GM23248 (cell line): ENCODE data around the gene CYB5D1. TPM values are rescaled to one million over a fixed set of nuclear protein-coding genes. Genes with fewer than 3 reads are reported as not detected.

ENCODE experiments used
- DNase-seq: peaks from one replicate; pipeline ENCODE4 v3.0.0-alpha.2; 2015
- H2AFZ ChIP-seq: fragments of 200-600 bp; sonication (generic); 2 replicates; pipeline ENCODE4 v1.6.1; 2016; ENCODE audit warnings: antibody characterized with exemption
- H3F3A ChIP-seq: fragments of 200-600 bp; sonication (generic); 2 replicates; pipeline ENCODE4 v1.6.1; 2016; ENCODE audit warnings: mild to moderate bottlenecking, antibody characterized with exemption, mixed run types; ENCODE audit not compliant: insufficient read depth
- H3K27ac ChIP-seq: fragments of 200-600 bp; sonication (generic); 2 replicates; pipeline ENCODE4 v1.5.1; 2016; ENCODE audit warnings: mild to moderate bottlenecking
- H3K27me3 ChIP-seq: fragments of 200-600 bp; sonication (generic); replicated peaks from 2 replicates; pipeline ENCODE4 v1.6.1; 2016; ENCODE audit warnings: mild to moderate bottlenecking; ENCODE audit not compliant: insufficient read depth
- H3K36me3 ChIP-seq: fragments of 200-600 bp; sonication (generic); 2 replicates; pipeline ENCODE4 v1.6.1; 2016; ENCODE audit warnings: low read depth, mild to moderate bottlenecking
- H3K4me1 ChIP-seq: fragments of 200-600 bp; sonication (generic); 2 replicates; pipeline ENCODE4 v1.6.1; 2016; ENCODE audit warnings: mild to moderate bottlenecking; ENCODE audit not compliant: insufficient read depth
- H3K4me2 ChIP-seq: fragments of 200-600 bp; sonication (generic); one replicate; pipeline ENCODE4 v1.6.1; 2016; ENCODE audit warnings: mild to moderate bottlenecking; ENCODE audit not compliant: unreplicated experiment
- H3K4me3 ChIP-seq: fragments of 200-600 bp; sonication (generic); 2 replicates; pipeline ENCODE4 v1.5.1; 2016; ENCODE audit warnings: mild to moderate bottlenecking
- H3K79me2 ChIP-seq: fragments of 200-600 bp; sonication (generic); 2 replicates; pipeline ENCODE4 v1.6.1; 2016; ENCODE audit warnings: mild to moderate bottlenecking; ENCODE audit not compliant: insufficient read depth
- H3K9ac ChIP-seq: fragments of 200-600 bp; sonication (generic); 2 replicates; pipeline ENCODE4 v1.6.1; 2016; ENCODE audit warnings: mild to moderate bottlenecking
- H3K9me2 ChIP-seq: fragments of 200-600 bp; sonication (generic); 2 replicates; pipeline ENCODE4 v1.6.1; 2016; ENCODE audit warnings: mixed run types, mild to moderate bottlenecking, moderate library complexity; ENCODE audit not compliant: insufficient read depth
- H3K9me3 ChIP-seq: fragments of 200-600 bp; sonication (generic); one replicate; pipeline ENCODE4 v1.6.1; 2017; ENCODE audit warnings: low read depth
- H4K20me1 ChIP-seq: fragments of 200-600 bp; sonication (generic); 2 replicates; pipeline ENCODE4 v1.6.0; 2016; ENCODE audit not compliant: insufficient read depth
- EZH2 ChIP-seq: fragments of 200-600 bp; sonication (generic); IDR thresholded peaks from 2 replicates; pipeline ENCODE4 v1.6.1; 2018; ENCODE audit warnings: antibody characterized with exemption, mild to moderate bottlenecking; ENCODE audit not compliant: insufficient read depth, poor library complexity, severe bottlenecking
- EZH2phosphoT487 ChIP-seq: fragments of 200-600 bp; sonication (generic); IDR thresholded peaks from 2 replicates; pipeline ENCODE4 v1.6.1; 2018; ENCODE audit warnings: antibody characterized with exemption, moderate library complexity, mild to moderate bottlenecking, low read depth; ENCODE audit not compliant: insufficient read depth
- WGBS, 2 experiments: methylation state at CpG; one replicate each; pipeline ENCODE4 v1.1.6; 2015 to 2017; ENCODE audit warnings: low lambda C conversion rate in 2 of 2, low coverage in 1 of 2; ENCODE audit errors: missing lambda C conversion rate in 2 of 2; 5-methylcytosine and 5-hydroxymethylcytosine counted together
- in situ Hi-C: fragments of 300-500 bp; cut with MboI; formaldehyde crosslinking; loops from 2 replicates; pipeline ENCODE4 v1.15.0; 2020
- polyA plus RNA-seq: library from polyadenylated mRNA; unstranded; fragments of >200 nt; fragmentation: Nextera tagmentation; extraction: Ambion mirVana; gene quantifications from 2 replicates; pipeline ENCODE4 v1.2.1, GENCODE V29; 2016
- total RNA-seq: library from RNA; depleted of rRNA; stranded (reverse); fragments of >200 nt; shearing (Covaris generic); gene quantifications from 2 replicates; pipeline ENCODE4 v1.2.3, GENCODE V29; 2014

CYB5D1 gene
- total and polyA plus RNA-seq, 2 experiments from 2014 or later = 9.9 to 11.0 TPM

DNA sequence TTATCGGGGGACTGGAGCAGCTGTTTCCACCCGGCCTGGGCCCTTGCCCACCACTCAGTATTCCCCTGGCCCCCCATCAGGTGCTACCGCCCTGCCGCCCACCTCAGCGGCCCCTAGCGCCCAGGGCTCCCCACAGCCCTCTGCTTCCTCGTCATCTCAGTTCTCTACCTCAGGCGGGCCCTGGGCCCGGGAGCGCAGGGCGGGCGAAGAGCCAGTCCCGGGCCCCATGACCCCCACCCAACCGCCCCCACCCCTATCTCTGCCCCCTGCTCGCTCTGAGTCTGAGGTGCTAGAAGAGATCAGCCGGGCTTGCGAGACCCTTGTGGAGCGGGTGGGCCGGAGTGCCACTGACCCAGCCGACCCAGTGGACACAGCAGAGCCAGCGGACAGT lies 9.1 kb upstream of the CYB5D1 start:
- Histone ChIP-seq H3K27ac (no peak overlapping the region), H3K27me3 (no peaks in the 10 kb centered on the region), H3F3A (peaks cover 12% of the 10 kb centered on the region), H3K9ac (no peak overlapping the region), H3K4me1 (no peaks in the 10 kb centered on the region; the same call in 1 of the 2 replicates), H4K20me1 (no peaks in the 10 kb centered on the region), H2AFZ (no peak overlapping the region), H3K4me2 (no peak overlapping the region), H3K4me3 (no peak overlapping the region), H3K79me2 (peaks cover 70% of the 10 kb centered on the region), H3K9me2 (no peaks in the 10 kb centered on the region), H3K36me3 (no peaks in the 10 kb centered on the region; the same call in 1 of the 2 replicates), H3K9me3 (no peaks in the 10 kb centered on the region)
- TF ChIP-seq EZH2phosphoT487 (no peak), EZH2 (no peak)
- 94 to 96% methylated on average over 6 to 21 of the region's 21 CpGs for WGBS, 2 experiments
- no peak for DNase-seq
- in situ Hi-C loops = no loop called here

DNA sequence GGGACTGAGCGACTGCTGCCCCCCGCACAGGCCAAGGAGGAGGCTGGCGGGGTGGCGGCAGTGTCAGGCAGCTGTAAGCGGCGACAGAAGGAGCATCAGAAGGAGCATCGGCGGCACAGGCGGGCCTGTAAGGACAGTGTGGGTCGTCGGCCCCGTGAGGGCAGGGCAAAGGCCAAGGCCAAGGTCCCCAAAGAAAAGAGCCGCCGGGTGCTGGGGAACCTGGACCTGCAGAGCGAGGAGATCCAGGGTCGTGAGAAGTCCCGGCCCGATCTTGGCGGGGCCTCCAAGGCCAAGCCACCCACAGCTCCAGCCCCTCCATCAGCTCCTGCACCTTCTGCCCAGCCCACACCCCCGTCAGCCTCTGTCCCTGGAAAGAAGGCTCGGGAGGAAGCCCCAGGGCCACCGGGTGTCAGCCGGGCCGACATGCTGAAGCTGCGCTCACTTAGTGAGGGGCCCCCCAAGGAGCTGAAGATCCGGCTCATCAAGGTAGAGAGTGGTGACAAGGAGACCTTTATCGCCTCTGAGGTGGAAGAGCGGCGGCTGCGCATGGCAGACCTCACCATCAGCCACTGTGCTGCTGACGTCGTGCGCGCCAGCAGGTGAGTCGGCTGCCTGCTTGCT lies 8.6 kb upstream of the CYB5D1 start:
- H3K4me3 ChIP-seq = no peak overlapping the region
- TF ChIP-seq EZH2 (no peak), EZH2phosphoT487 (no peak)
- H3K27ac ChIP-seq = no peak overlapping the region
- no peaks in the 10 kb centered on the region for H3K9me3 ChIP-seq
- peaks cover 16% of the 10 kb centered on the region; the same call in 1 of the 2 replicates for H3F3A ChIP-seq
- no peaks in the 10 kb centered on the region for H3K27me3 ChIP-seq
- no peaks in the 10 kb centered on the region for H4K20me1 ChIP-seq
- 91% methylated on average over 35 of the region's 35 CpGs for WGBS, 2 experiments
- H3K4me1 ChIP-seq = no peaks in the 10 kb centered on the region; the same call in 1 of the 2 replicates
- H3K9me2 ChIP-seq = no peaks in the 10 kb centered on the region
- H3K36me3 ChIP-seq = no peaks in the 10 kb centered on the region; the same call in 1 of the 2 replicates
- H2AFZ ChIP-seq = no peak overlapping the region
- peaks cover 67% of the 10 kb centered on the region for H3K79me2 ChIP-seq
- no peak overlapping the region for H3K9ac ChIP-seq
- H3K4me2 ChIP-seq = no peak overlapping the region
- DNase-seq = no peak
- in situ Hi-C loops = no loop called here

DNA sequence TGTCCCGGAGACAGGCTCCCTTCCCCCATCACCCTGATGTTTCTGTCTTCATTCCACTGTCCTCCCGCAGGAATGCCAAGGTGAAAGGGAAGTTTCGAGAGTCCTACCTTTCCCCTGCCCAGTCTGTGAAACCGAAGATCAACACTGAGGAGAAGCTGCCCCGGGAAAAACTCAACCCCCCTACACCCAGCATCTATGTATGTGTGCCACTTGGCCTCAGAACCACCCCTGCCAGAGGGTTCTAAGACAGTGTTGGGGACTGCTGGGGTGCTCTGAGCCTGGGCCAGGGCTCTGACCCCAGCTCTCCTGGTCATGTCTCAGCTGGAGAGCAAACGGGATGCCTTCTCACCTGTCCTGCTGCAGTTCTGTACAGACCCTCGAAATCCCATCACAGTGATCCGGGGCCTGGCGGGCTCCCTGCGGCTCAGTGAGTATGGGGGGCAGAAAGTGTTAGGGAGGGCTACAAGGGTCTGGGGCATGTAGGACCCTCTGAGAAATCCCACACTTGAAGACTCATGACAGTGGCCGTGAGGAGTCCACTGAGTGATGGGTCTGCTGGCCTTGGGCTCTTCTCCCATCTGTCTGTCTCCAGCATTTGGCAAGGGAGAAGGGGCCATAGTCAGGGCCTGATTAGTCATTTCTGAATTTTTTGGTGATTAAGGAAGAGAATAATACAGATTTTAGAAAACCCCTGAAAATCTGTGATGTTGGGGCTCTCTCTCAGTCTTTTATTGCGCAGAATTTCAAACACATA lies 7.9 kb upstream of the CYB5D1 start:
- H3K9me2 ChIP-seq = no peaks in the 10 kb centered on the region
- no peak overlapping the region for H3K9ac ChIP-seq
- H4K20me1 ChIP-seq = no peaks in the 10 kb centered on the region
- H3K36me3 ChIP-seq = no peaks in the 10 kb centered on the region; the same call in 1 of the 2 replicates
- no peaks in the 10 kb centered on the region; the same call in 1 of the 2 replicates for H3K4me1 ChIP-seq
- no peak overlapping the region for H3K4me2 ChIP-seq
- peaks cover 66% of the 10 kb centered on the region for H3K79me2 ChIP-seq
- in situ Hi-C loops = loop anchor here (10.0 kb wide), 1 partner anchor 105 kb away; no protein-coding TSS in a partner anchor
- peaks cover 20% of the 10 kb centered on the region; the same call in 1 of the 2 replicates for H3F3A ChIP-seq
- TF ChIP-seq EZH2 (no peak), EZH2phosphoT487 (no peak)
- H3K27me3 ChIP-seq = no peaks in the 10 kb centered on the region
- 80 to 85% methylated on average over 12 of the region's 12 CpGs for WGBS, 2 experiments
- H3K9me3 ChIP-seq = no peaks in the 10 kb centered on the region
- no peak overlapping the region for H2AFZ ChIP-seq
- H3K4me3 ChIP-seq = no peak overlapping the region
- DNase-seq = no peak
- no peak overlapping the region for H3K27ac ChIP-seq

DNA sequence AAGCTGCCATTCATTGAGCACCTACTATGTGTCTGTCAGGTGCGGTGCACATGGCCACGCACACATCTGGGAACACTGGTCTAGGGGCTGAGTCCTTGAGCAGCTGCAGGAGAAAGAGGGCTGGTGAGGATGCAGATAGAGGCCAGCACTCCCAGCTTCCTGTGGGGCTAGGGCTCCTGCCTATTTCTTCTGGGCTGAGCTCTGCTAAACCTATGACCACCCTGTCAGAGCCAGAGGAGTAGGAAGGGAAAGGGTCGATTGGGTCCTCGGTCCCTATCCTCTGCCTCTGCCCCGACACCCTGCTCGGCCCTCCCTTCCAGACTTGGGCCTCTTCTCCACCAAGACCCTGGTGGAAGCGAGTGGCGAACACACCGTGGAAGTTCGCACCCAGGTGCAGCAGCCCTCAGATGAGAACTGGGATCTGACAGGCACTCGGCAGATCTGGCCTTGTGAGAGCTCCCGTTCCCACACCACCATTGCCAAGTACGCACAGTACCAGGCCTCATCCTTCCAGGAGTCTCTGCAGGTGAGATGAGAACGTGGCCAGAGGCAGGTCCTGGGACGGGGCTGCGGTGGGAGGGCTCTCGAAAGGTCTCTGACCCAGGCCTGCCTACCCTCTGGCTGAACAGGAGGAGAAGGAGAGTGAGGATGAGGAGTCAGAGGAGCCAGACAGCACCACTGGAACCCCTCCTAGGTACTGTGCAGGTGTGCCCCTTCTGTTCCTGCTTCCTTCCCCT lies 6.9 kb upstream of the CYB5D1 start:
- no peaks in the 10 kb centered on the region for H3K27me3 ChIP-seq
- in situ Hi-C loops = loop anchor here (10.0 kb wide), 1 partner anchor 106 kb away; no protein-coding TSS in a partner anchor
- H4K20me1 ChIP-seq = no peaks in the 10 kb centered on the region
- no peak overlapping the region for H2AFZ ChIP-seq
- H3K4me1 ChIP-seq = 0 out of 2 replicates have a peak, but pooled peaks cover 8% of the 10 kb centered on the region
- H3K9ac ChIP-seq = no peak overlapping the region
- H3K4me2 ChIP-seq = no peak overlapping the region
- H3K36me3 ChIP-seq = no peaks in the 10 kb centered on the region; the same call in 1 of the 2 replicates
- DNase-seq = no peak
- no peak for TF ChIP-seq EZH2phosphoT487
- no peak for TF ChIP-seq EZH2
- H3K9me3 ChIP-seq = no peaks in the 10 kb centered on the region
- no peak overlapping the region for H3K4me3 ChIP-seq
- H3K79me2 ChIP-seq = peaks cover 58% of the 10 kb centered on the region
- H3K27ac ChIP-seq = no peak overlapping the region
- 87 to 90% methylated on average over 17 of the region's 17 CpGs for WGBS, 2 experiments
- H3F3A ChIP-seq = peaks cover 29% of the 10 kb centered on the region; the same call in 1 of the 2 replicates
- no peaks in the 10 kb centered on the region for H3K9me2 ChIP-seq
